Measurements from ENCODE around the gene SFI1. TPM values are rescaled to one million over a fixed set of nuclear protein-coding genes. Genes with fewer than 3 reads are reported as not detected.

SFI1 gene
- total and polyA plus RNA-seq, 2 experiments from 2014 or later: 16.1 to 23.3 TPM

- Histone ChIP-seq H3K4me1 (ENCODE audit: insufficient read depth) (peaks cover 9% of the 10 kb centered on the region), H3K36me3 (replicated peaks; ENCODE audit: insufficient read depth, low read depth) (no peaks in the 10 kb centered on the region), H2AFZ (no peak overlapping the region), H3K27ac (peak overlapping the region; percentile 11), H3K27me3 (no peaks in the 10 kb centered on the region), H3K4me3 (no peak overlapping the region), H3K79me2 (peaks cover 70% of the 10 kb centered on the region), H3K9me3 (ENCODE audit: low read depth) (no peaks in the 10 kb centered on the region), H3K9me2 (replicated peaks; ENCODE audit: insufficient read depth) (no peaks in the 10 kb centered on the region), H3K4me2 (no peak overlapping the region), H4K20me1 (ENCODE audit: insufficient read depth, poor library complexity, severe bottlenecking) (no peaks in the 10 kb centered on the region)
- 95% methylated on average over 13 of the region's 13 CpGs for WGBS (ENCODE audit: low lambda C conversion rate, missing lambda C conversion rate)
- TF ChIP-seq EZH2 (IDR thresholded peaks at IDR 0.05; ENCODE audit: borderline replicate concordance): no peak
- TF ChIP-seq, protein P1, sequence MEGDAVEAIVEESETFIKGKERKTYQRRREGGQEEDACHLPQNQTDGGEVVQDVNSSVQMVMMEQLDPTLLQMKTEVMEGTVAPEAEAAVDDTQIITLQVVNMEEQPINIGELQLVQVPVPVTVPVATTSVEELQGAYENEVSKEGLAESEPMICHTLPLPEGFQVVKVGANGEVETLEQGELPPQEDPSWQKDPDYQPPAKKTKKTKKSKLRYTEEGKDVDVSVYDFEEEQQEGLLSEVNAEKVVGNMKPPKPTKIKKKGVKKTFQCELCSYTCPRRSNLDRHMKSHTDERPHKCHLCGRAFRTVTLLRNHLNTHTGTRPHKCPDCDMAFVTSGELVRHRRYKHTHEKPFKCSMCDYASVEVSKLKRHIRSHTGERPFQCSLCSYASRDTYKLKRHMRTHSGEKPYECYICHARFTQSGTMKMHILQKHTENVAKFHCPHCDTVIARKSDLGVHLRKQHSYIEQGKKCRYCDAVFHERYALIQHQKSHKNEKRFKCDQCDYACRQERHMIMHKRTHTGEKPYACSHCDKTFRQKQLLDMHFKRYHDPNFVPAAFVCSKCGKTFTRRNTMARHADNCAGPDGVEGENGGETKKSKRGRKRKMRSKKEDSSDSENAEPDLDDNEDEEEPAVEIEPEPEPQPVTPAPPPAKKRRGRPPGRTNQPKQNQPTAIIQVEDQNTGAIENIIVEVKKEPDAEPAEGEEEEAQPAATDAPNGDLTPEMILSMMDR (IDR thresholded peaks at IDR 0.05; ENCODE audit: poor library complexity): no peak
- TF ChIP-seq EZH2phosphoT487 (IDR thresholded peaks at IDR 0.05; ENCODE audit: low read depth, severe bottlenecking, unreplicated experiment): no peak
- DNase-seq (ENCODE audit: low spot score): peak; percentile 8
Observed at GRCh38 chr22:31635638-31636306, 139.4 kb downstream of the SFI1 start.

DNA sequence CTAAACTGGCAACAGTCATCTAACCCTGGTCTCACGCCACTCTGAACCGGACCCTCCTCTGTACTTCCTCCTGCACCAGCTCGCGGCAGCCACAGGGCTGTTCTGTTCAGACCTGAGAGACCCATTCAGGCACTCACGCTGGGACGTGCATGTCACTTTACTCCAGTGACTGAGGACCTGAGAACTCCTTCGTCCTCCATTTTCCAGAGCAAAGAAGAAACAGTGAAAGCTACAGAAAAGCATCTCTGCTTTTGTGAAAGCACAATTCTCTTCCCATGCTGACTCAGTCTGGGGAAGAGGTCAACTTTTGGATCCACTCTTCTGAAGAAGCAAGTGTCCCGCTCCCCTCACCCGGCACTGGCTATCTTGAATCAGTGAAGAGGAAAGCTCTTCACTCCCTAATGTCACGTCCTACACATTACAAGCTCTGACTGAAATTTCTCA lies 141.1 kb downstream of the SFI1 start:
- H3K4me1 ChIP-seq (ENCODE audit: insufficient read depth): peaks cover 6% of the 10 kb centered on the region
- no peak overlapping the region for H3K4me2 ChIP-seq
- no peaks in the 10 kb centered on the region for H3K9me3 ChIP-seq (ENCODE audit: low read depth)
- no peak overlapping the region for H3K27ac ChIP-seq
- DNase-seq (ENCODE audit: low spot score): no peak
- H4K20me1 ChIP-seq (ENCODE audit: insufficient read depth, poor library complexity, severe bottlenecking): no peaks in the 10 kb centered on the region
- H3K4me3 ChIP-seq: no peak overlapping the region
- TF ChIP-seq EZH2 (IDR thresholded peaks at IDR 0.05; ENCODE audit: borderline replicate concordance): no peak
- TF ChIP-seq EZH2phosphoT487 (IDR thresholded peaks at IDR 0.05; ENCODE audit: low read depth, severe bottlenecking, unreplicated experiment): no peak
- TF ChIP-seq, protein P1 (IDR thresholded peaks at IDR 0.05; ENCODE audit: poor library complexity): no peak
- H2AFZ ChIP-seq: no peak overlapping the region
- H3K9me2 ChIP-seq (replicated peaks; ENCODE audit: insufficient read depth): no peaks in the 10 kb centered on the region
- WGBS (ENCODE audit: low lambda C conversion rate, missing lambda C conversion rate): 90% methylated on average over 10 of the region's 10 CpGs
- H3K79me2 ChIP-seq: peaks cover 76% of the 10 kb centered on the region
- H3K27me3 ChIP-seq: no peaks in the 10 kb centered on the region
- H3K36me3 ChIP-seq (replicated peaks; ENCODE audit: insufficient read depth, low read depth): no peaks in the 10 kb centered on the region

GRCh38 chr22:31637891-31638618 lies 141.7 kb downstream of the SFI1 start:
- no peak overlapping the region for H2AFZ ChIP-seq
- DNase-seq (ENCODE audit: low spot score): no peak
- H3K79me2 ChIP-seq: peaks cover 76% of the 10 kb centered on the region
- 95% methylated on average over 11 of the region's 15 CpGs for WGBS (ENCODE audit: low lambda C conversion rate, missing lambda C conversion rate)
- H3K4me2 ChIP-seq: no peak overlapping the region
- H3K4me1 ChIP-seq (ENCODE audit: insufficient read depth): peaks cover 6% of the 10 kb centered on the region
- TF ChIP-seq EZH2 (IDR thresholded peaks at IDR 0.05; ENCODE audit: borderline replicate concordance): no peak
- TF ChIP-seq, protein P1 (IDR thresholded peaks at IDR 0.05; ENCODE audit: poor library complexity): no peak
- TF ChIP-seq EZH2phosphoT487 (IDR thresholded peaks at IDR 0.05; ENCODE audit: low read depth, severe bottlenecking, unreplicated experiment): no peak
- H3K9me3 ChIP-seq (ENCODE audit: low read depth): no peaks in the 10 kb centered on the region
- H3K4me3 ChIP-seq: no peak overlapping the region
- H3K27me3 ChIP-seq: no peaks in the 10 kb centered on the region
- H3K27ac ChIP-seq: no peak overlapping the region
- H4K20me1 ChIP-seq (ENCODE audit: insufficient read depth, poor library complexity, severe bottlenecking): no peaks in the 10 kb centered on the region
- no peaks in the 10 kb centered on the region for H3K36me3 ChIP-seq (replicated peaks; ENCODE audit: insufficient read depth, low read depth)
- no peaks in the 10 kb centered on the region for H3K9me2 ChIP-seq (replicated peaks; ENCODE audit: insufficient read depth)

Measured in hepatocyte (in vitro differentiated cells).